ENCODE results near the gene TSR1.

TSR1 gene

DNA sequence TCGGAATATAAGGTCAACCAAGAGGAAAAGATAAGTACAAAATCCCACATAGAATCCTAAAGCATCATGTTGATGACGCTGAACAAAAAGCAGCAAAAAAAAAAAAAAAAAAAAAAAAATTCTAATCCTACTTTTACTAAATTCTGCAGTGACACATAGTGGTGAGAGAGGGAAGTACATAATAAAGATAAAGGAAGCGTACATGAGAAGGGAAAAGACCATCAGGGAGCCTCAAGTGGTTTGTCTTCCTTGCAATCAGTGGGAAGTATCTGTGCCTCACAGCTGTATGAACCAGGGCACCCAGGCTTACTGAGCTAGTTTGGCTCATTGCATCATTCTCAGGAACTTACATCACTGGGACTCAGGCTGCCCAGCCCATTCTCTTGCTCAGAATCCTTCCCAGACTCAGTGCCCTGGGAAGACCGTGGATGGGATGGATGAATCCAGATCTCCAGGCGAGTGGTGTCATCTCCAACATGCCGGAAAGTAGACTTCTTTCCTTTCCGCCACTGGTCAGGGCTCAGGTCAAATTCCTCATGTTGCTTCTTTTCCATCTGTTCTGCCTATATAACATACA lies 53.9 kb downstream of the TSR1 start:
- DNase-seq (ENCODE audit: low spot score): peak; percentile 41

DNA sequence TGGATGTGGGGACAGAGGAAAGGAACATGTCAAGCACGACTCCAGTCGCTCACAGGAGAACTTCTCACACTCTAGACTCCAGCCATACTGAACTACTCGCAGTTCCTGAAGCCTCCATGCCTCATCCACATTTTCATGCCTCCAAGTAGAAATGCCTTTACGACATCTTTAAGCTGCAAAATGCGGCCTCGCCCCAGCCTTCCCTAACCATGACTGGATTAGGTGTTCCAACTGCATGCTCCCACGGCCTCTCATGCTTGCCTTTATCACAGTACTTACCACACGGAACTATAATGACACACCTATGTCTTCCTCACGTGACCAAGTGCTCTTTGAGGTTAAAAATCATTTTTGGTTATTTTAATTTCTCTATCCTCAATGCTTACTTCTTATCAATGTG lies 56.5 kb downstream of the TSR1 start:
- no peak for DNase-seq (ENCODE audit: low spot score)

- DNase-seq (ENCODE audit: low spot score): no peak
Measured at GRCh38 chr17:2277429-2278170, 58.7 kb downstream of the TSR1 start.

DNA sequence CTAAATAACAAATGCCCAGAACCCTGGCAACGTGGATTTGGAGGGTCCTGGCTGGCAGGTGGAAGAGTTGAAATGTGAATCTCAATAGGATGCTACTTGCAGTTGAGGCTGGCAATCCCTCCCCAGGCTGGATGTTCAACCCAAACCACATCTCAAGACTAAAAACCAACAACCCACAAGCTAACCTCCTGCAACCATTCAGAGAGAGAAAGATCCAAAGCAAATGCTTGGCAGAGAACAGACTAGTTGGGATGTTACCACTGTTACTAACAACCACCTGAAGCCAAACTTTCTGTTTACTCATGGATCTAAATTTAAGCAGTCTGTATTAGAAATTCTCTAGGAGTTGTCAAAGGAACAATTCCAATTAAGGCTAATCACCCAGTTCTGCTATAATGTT lies 60.5 kb downstream of the TSR1 start:
- DNase-seq (ENCODE audit: low spot score): no peak

DNA sequence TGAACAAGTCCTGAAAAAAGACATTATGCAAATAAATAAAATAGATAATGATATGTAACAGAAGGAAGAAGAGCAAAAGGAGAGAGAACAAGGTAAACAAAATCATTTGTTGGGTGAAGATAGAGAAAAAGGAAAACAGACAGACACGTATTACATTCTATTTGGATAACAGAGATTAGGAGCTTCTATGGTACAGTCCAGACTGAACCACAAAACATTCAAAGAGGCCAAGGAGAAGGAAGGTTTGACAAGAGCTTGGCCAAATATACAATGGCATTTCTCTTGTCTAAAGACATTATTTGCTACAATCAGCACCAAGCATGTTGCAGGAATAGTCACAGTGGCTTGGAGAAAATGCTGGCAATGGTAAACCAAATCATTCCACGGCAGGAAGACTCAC lies 61.8 kb downstream of the TSR1 start:
- DNase-seq (ENCODE audit: low spot score): no peak
